Natural killer cell (primary cell): ENCODE data around the gene HTR7. TPM values are rescaled to one million over a fixed set of nuclear protein-coding genes. Genes with fewer than 3 reads are reported as not detected.

Source experiments
- ATAC-seq, 3 donors: fragments of 150-1000 bp in 2 of 3; fragments of 200-7000 bp in 1 of 3; cut with Tn5 transposase; 1 replicate in 1 of 3; 2 replicates in 2 of 3; pipeline ENCODE4 v1.10.0; 2021; ENCODE audit warnings: mild to moderate bottlenecking in 2 of 3, moderate library complexity in 2 of 3
- DNase-seq, 2 donors: peaks; one replicate each; pipeline versions ENCODE4 v3.0.0 to v3.0.0-alpha.2; 2013 to 2021; ENCODE audit warnings: mixed read lengths in 1 of 2
- H3K27ac ChIP-seq: one replicate; pipeline ENCODE4 v1.5.1; 2013; ENCODE audit warnings: mild to moderate bottlenecking, low read length
- H3K27me3 ChIP-seq: one replicate; pipeline ENCODE4 v1.6.1; 2013; ENCODE audit warnings: low read length; ENCODE audit not compliant: control insufficient read depth, insufficient read depth
- H3K36me3 ChIP-seq: one replicate; pipeline ENCODE4 v1.6.1; 2013; ENCODE audit warnings: low read length; ENCODE audit not compliant: control insufficient read depth, insufficient read depth
- H3K4me1 ChIP-seq: one replicate; pipeline ENCODE4 v1.6.1; 2013; ENCODE audit warnings: low read length; ENCODE audit not compliant: control insufficient read depth, insufficient read depth
- H3K4me3 ChIP-seq: one replicate; pipeline ENCODE4 v1.5.1; 2013; ENCODE audit warnings: low read length
- H3K9me3 ChIP-seq: one replicate; pipeline ENCODE4 v1.6.1; 2013; ENCODE audit warnings: low read length; ENCODE audit not compliant: control insufficient read depth, insufficient read depth
- H3K27ac Mint-ChIP-seq, 2 donors: one replicate each; pipeline ENCODE4 v1.8.0; 2022; ENCODE audit warnings: mild to moderate bottlenecking in 2 of 2, mixed read lengths in 2 of 2, moderate library complexity in 1 of 2
- H3K27me3 Mint-ChIP-seq, 2 donors: one replicate each; pipeline ENCODE4 v1.8.0; 2022; ENCODE audit warnings: low read depth in 2 of 2, mixed read lengths in 2 of 2
- H3K36me3 Mint-ChIP-seq: one replicate; pipeline ENCODE4 v1.8.0; 2022; ENCODE audit warnings: mixed read lengths
- H3K4me1 Mint-ChIP-seq, 2 donors: one replicate each; pipeline ENCODE4 v1.8.0; 2022; ENCODE audit warnings: mixed read lengths in 2 of 2
- H3K4me3 Mint-ChIP-seq: one replicate; pipeline ENCODE4 v1.8.0; 2022; ENCODE audit warnings: mild to moderate bottlenecking, moderate library complexity, mixed read lengths
- H3K9me3 Mint-ChIP-seq, 2 donors: one replicate each; pipeline ENCODE4 v1.8.0; 2022; ENCODE audit warnings: mixed read lengths in 2 of 2
- CTCF ChIP-seq: fragments of 200-600 bp; IDR thresholded peaks from one replicate; pipeline ENCODE4 v1.8.0; 2022; ENCODE audit warnings: antibody characterized with exemption
- WGBS: methylation state at CpG from one replicate; pipeline ENCODE4 v1.1.7; 2013; ENCODE audit warnings: missing lambda C conversion rate; ENCODE audit not compliant: insufficient coverage; 5-methylcytosine and 5-hydroxymethylcytosine counted together
- intact Hi-C: fragments of 100-400 bp; cut with micrococcal nuclease; formaldehyde crosslinking; loops from one replicate; pipeline ENCODE4 v1.14.2; 2022
- total RNA-seq, 4 donors: library from RNA; stranded (reverse); fragments of 120-200 nt in 1 of 4; gene quantifications; one replicate each; pipeline versions ENCODE4 v1.2.3 to v1.2.4, GENCODE V29; 2013 to 2022

The HTR7 gene
- total RNA-seq, 3 donors from 2014 or later (not counting 1 experiment from before 2014, with no cell fraction given) = 0.11 to 0.20 TPM; not detected in 1

GRCh38 chr10:90740265-90740664 is 117.6 kb downstream of the HTR7 start:
- Histone ChIP-seq H3K27ac (no peak overlapping the region), H3K4me3 (no peak overlapping the region), H3K36me3 (no peaks in the 10 kb centered on the region), H3K27me3 (no peaks in the 10 kb centered on the region), H3K9me3 (no peaks in the 10 kb centered on the region), H3K4me1 (no peaks in the 10 kb centered on the region)
- no peak for TF ChIP-seq CTCF
- H3K4me1 Mint-ChIP-seq = no peaks in the 10 kb centered on the region
- peaks cover 5 to 6% of the 10 kb centered on the region in 2 donors for H3K27me3 Mint-ChIP-seq
- H3K4me3 Mint-ChIP-seq = no peak overlapping the region
- WGBS = 67% methylated on average over 2 of the region's 2 CpGs
- H3K36me3 Mint-ChIP-seq = no peaks in the 10 kb centered on the region
- DNase-seq (no peak), ATAC-seq (no peak)
- intact Hi-C loops = no loop called here
- H3K27ac Mint-ChIP-seq = no peak overlapping the region
- peaks cover 0 to 2% of the 10 kb centered on the region in 2 donors for H3K9me3 Mint-ChIP-seq

- no peaks in the 10 kb centered on the region for H3K4me1 Mint-ChIP-seq
- H3K4me3 ChIP-seq = no peak overlapping the region
- WGBS = 76% methylated on average over 2 of the region's 2 CpGs
- H3K4me1 ChIP-seq = no peaks in the 10 kb centered on the region
- H3K36me3 ChIP-seq = no peaks in the 10 kb centered on the region
- no peak overlapping the region for H3K27ac ChIP-seq
- intact Hi-C loops = no loop called here
- TF ChIP-seq CTCF = no peak
- H3K27me3 Mint-ChIP-seq = peaks cover 5% of the 10 kb centered on the region in 2 donors
- H3K4me3 Mint-ChIP-seq = no peak overlapping the region
- H3K9me3 Mint-ChIP-seq = peaks cover 0 to 2% of the 10 kb centered on the region in 2 donors
- ATAC-seq (no peak), DNase-seq (no peak)
- H3K27me3 ChIP-seq = no peaks in the 10 kb centered on the region
- no peak overlapping the region for H3K27ac Mint-ChIP-seq
- H3K36me3 Mint-ChIP-seq = no peaks in the 10 kb centered on the region
- no peaks in the 10 kb centered on the region for H3K9me3 ChIP-seq
Observed at GRCh38 chr10:90738885-90739284, 119.0 kb downstream of the HTR7 start.

- Histone ChIP-seq H3K9me3 (no peaks in the 10 kb centered on the region), H3K4me3 (no peak overlapping the region), H3K36me3 (no peaks in the 10 kb centered on the region), H3K27ac (no peak overlapping the region), H3K27me3 (no peaks in the 10 kb centered on the region), H3K4me1 (no peaks in the 10 kb centered on the region)
- H3K36me3 Mint-ChIP-seq = no peaks in the 10 kb centered on the region
- ATAC-seq = no peak
- TF ChIP-seq CTCF = no peak
- intact Hi-C loops = no loop called here
- no peak overlapping the region for H3K27ac Mint-ChIP-seq
- DNase-seq = no peak
- H3K27me3 Mint-ChIP-seq = no peaks in the 10 kb centered on the region
- H3K9me3 Mint-ChIP-seq = peaks cover 0 to 2% of the 10 kb centered on the region in 2 donors
- no CpG with 5 or more reads among the region's 2 CpGs for WGBS
- no peaks in the 10 kb centered on the region for H3K4me1 Mint-ChIP-seq
- H3K4me3 Mint-ChIP-seq = no peak overlapping the region
Observed at GRCh38 chr10:90734415-90734814, 123.4 kb downstream of the HTR7 start.

- H3K9me3 ChIP-seq = no peaks in the 10 kb centered on the region
- H3K27me3 ChIP-seq = no peaks in the 10 kb centered on the region
- TF ChIP-seq CTCF = no peak
- intact Hi-C loops = no loop called here
- WGBS = 65% methylated on average over 1 of the region's 3 CpGs
- no peak overlapping the region for H3K4me3 ChIP-seq
- H3K4me3 Mint-ChIP-seq = no peak overlapping the region
- ATAC-seq (no peak), DNase-seq (no peak)
- H3K4me1 ChIP-seq = no peaks in the 10 kb centered on the region
- H3K36me3 ChIP-seq = no peaks in the 10 kb centered on the region
- H3K27me3 Mint-ChIP-seq = no peaks in the 10 kb centered on the region
- no peaks in the 10 kb centered on the region for H3K4me1 Mint-ChIP-seq
- H3K9me3 Mint-ChIP-seq = peaks cover 0 to 2% of the 10 kb centered on the region in 2 donors
- no peak overlapping the region for H3K27ac Mint-ChIP-seq
- H3K36me3 Mint-ChIP-seq = no peaks in the 10 kb centered on the region
- H3K27ac ChIP-seq = no peak overlapping the region
Observed at GRCh38 chr10:90732581-90732980, 125.3 kb downstream of the HTR7 start.
